IPS-18a (cell line): ENCODE measurements around the gene FOXO6.

Experiments used
- H3K27ac ChIP-seq: one replicate; pipeline ENCODE4 v1.5.1; 2013; ENCODE audit warnings: low read length
- H3K27me3 ChIP-seq: one replicate; pipeline ENCODE4 v1.6.1; 2013; ENCODE audit warnings: mild to moderate bottlenecking, low read length; ENCODE audit not compliant: control insufficient read depth, insufficient read depth
- H3K36me3 ChIP-seq: one replicate; pipeline ENCODE4 v1.6.1; 2013; ENCODE audit warnings: low read depth, low read length; ENCODE audit not compliant: control insufficient read depth
- H3K4me1 ChIP-seq: one replicate; pipeline ENCODE4 v1.6.1; 2013; ENCODE audit warnings: low read depth, low read length; ENCODE audit not compliant: control insufficient read depth
- H3K4me3 ChIP-seq: one replicate; pipeline ENCODE4 v1.5.1; 2013; ENCODE audit warnings: low read length
- H3K9ac ChIP-seq: one replicate; pipeline ENCODE4 v1.6.1; 2013; ENCODE audit warnings: mild to moderate bottlenecking, low read length, moderate library complexity
- H3K9me3 ChIP-seq: one replicate; pipeline ENCODE4 v1.6.1; 2013; ENCODE audit warnings: low read depth, low read length; ENCODE audit not compliant: control insufficient read depth

FOXO6 gene

GRCh38 chr1:41320895-41321676 lies 40.1 kb upstream of the FOXO6 start:
- H3K27me3 ChIP-seq: no peaks in the 10 kb centered on the region
- H3K36me3 ChIP-seq: no peaks in the 10 kb centered on the region
- H3K4me3 ChIP-seq: no peak overlapping the region
- no peaks in the 10 kb centered on the region for H3K9me3 ChIP-seq
- no peaks in the 10 kb centered on the region for H3K4me1 ChIP-seq
- no peak overlapping the region for H3K27ac ChIP-seq
- H3K9ac ChIP-seq: no peak overlapping the region

GRCh38 chr1:41322101-41322661 lies 39.1 kb upstream of the FOXO6 start:
- Histone ChIP-seq H3K36me3 (no peaks in the 10 kb centered on the region), H3K9me3 (no peaks in the 10 kb centered on the region), H3K4me3 (no peak overlapping the region), H3K4me1 (no peaks in the 10 kb centered on the region), H3K27ac (no peak overlapping the region), H3K9ac (no peak overlapping the region), H3K27me3 (no peaks in the 10 kb centered on the region)

GRCh38 chr1:41322835-41323234 lies 38.4 kb upstream of the FOXO6 start:
- no peak overlapping the region for H3K9ac ChIP-seq
- H3K4me1 ChIP-seq: no peaks in the 10 kb centered on the region
- H3K4me3 ChIP-seq: no peak overlapping the region
- H3K36me3 ChIP-seq: no peaks in the 10 kb centered on the region
- H3K27me3 ChIP-seq: no peaks in the 10 kb centered on the region
- H3K27ac ChIP-seq: no peak overlapping the region
- H3K9me3 ChIP-seq: no peaks in the 10 kb centered on the region

- Histone ChIP-seq H3K9me3 (no peaks in the 10 kb centered on the region), H3K4me1 (no peaks in the 10 kb centered on the region), H3K27me3 (no peaks in the 10 kb centered on the region), H3K9ac (no peak overlapping the region), H3K4me3 (no peak overlapping the region), H3K27ac (no peak overlapping the region), H3K36me3 (no peaks in the 10 kb centered on the region)
Observed at GRCh38 chr1:41323243-41323642, 38.0 kb upstream of the FOXO6 start.

- no peaks in the 10 kb centered on the region for H3K27me3 ChIP-seq
- H3K4me1 ChIP-seq: no peaks in the 10 kb centered on the region
- no peaks in the 10 kb centered on the region for H3K9me3 ChIP-seq
- no peak overlapping the region for H3K4me3 ChIP-seq
- no peaks in the 10 kb centered on the region for H3K36me3 ChIP-seq
- H3K9ac ChIP-seq: no peak overlapping the region
- H3K27ac ChIP-seq: no peak overlapping the region
Observed at GRCh38 chr1:41325801-41326200, 35.4 kb upstream of the FOXO6 start.

- no peaks in the 10 kb centered on the region for H3K36me3 ChIP-seq
- peaks cover 3% of the 10 kb centered on the region for H3K4me1 ChIP-seq
- H3K27ac ChIP-seq: no peak overlapping the region
- H3K4me3 ChIP-seq: no peak overlapping the region
- no peak overlapping the region for H3K9ac ChIP-seq
- H3K9me3 ChIP-seq: no peaks in the 10 kb centered on the region
- no peaks in the 10 kb centered on the region for H3K27me3 ChIP-seq
Observed at GRCh38 chr1:41327383-41327999, 33.7 kb upstream of the FOXO6 start.

- Histone ChIP-seq H3K27me3 (no peaks in the 10 kb centered on the region), H3K4me3 (no peak overlapping the region), H3K4me1 (peaks cover 3% of the 10 kb centered on the region), H3K27ac (no peak overlapping the region), H3K9me3 (no peaks in the 10 kb centered on the region), H3K36me3 (no peaks in the 10 kb centered on the region), H3K9ac (no peak overlapping the region)
Observed at GRCh38 chr1:41328001-41328615, 33.1 kb upstream of the FOXO6 start.

- Histone ChIP-seq H3K27ac (no peak overlapping the region), H3K36me3 (no peaks in the 10 kb centered on the region)
Observed at GRCh38 chr1:41328780-41329640, 32.2 kb upstream of the FOXO6 start.

GRCh38 chr1:41329662-41330587 lies 31.3 kb upstream of the FOXO6 start:
- H3K27ac ChIP-seq: no peak overlapping the region
- no peaks in the 10 kb centered on the region for H3K36me3 ChIP-seq
- no peak overlapping the region for H3K4me3 ChIP-seq
- no peaks in the 10 kb centered on the region for H3K9me3 ChIP-seq
- H3K27me3 ChIP-seq: no peaks in the 10 kb centered on the region
- H3K9ac ChIP-seq: no peak overlapping the region
- H3K4me1 ChIP-seq: peaks cover 3% of the 10 kb centered on the region

More at GRCh38 chr1:41328780-41329640, 32.2 kb upstream of the FOXO6 start:
- H3K4me3 ChIP-seq: no peak overlapping the region
- no peaks in the 10 kb centered on the region for H3K9me3 ChIP-seq
- H3K27me3 ChIP-seq: no peaks in the 10 kb centered on the region
- H3K9ac ChIP-seq: no peak overlapping the region
- H3K4me1 ChIP-seq: peaks cover 3% of the 10 kb centered on the region
